ENCODE data around the gene LAMB4. TPM values are rescaled to one million over a fixed set of nuclear protein-coding genes. Genes with fewer than 3 reads are reported as not detected.
"Not testable (repeated sequence)": the region's sequence is repeated elsewhere in the genome, so short reads cannot be mapped to it uniquely, and the experiment has no call there.

The LAMB4 gene
- total RNA-seq, 2 donors from 2014 or later: 0.42 TPM; not detected in 1

- no peak for DNase-seq
- intact Hi-C loops (cut with DNase I, micrococcal nuclease): no loop called here
- ATAC-seq: no peak
Observed at GRCh38 chr7:108062250-108063014, 67.7 kb downstream of the LAMB4 start.

DNA sequence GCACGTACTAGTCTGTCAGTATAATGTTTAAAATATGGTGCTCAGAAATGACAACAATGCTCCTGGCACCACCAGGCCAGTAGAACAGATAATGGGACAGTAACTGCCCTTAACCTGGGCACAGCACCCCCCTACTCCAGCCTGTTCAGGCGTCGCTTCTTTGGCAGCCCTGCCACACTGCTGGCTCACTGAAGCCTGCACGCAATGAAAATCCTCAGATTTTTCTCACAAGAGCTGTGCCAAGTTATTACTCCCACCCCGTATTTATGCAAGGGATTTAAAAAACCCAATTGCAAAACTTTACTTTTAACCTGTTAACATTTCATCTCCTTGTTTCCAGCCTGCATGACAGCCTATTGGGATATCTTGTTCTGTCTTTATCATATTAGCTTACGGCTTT, 70.6 kb downstream of the LAMB4 start:
- DNase-seq (no peak), ATAC-seq (no peak)
- intact Hi-C loops (cut with DNase I, micrococcal nuclease): no loop called here

- intact Hi-C loops (cut with DNase I, micrococcal nuclease): no loop called here
- no peak for ATAC-seq
- no peak for DNase-seq
Observed at GRCh38 chr7:108057951-108058481, 72.1 kb downstream of the LAMB4 start.

GRCh38 chr7:108055611-108056021, 74.5 kb downstream of the LAMB4 start:
- intact Hi-C loops (cut with DNase I, micrococcal nuclease): no loop called here
- ATAC-seq: no peak
- DNase-seq: no peak

DNA sequence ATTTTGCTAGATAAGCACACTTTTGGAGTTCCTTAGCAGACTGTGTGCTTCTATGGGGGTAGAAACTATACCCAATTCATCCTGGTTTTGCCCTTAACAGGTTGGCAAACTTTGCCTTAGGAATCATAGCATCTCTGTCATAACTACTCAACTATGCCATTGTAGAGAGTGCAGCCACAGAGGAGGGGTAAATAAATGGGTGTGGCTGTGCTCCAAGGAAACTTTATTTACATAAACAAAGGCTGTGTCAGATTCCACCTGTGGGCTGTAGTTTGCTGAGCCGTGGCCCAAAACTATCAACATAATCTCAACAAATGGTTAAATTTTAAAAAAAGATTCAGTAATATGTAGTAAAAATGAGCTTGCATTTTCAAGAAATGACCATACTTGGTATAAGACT, 75.6 kb downstream of the LAMB4 start:
- intact Hi-C loops (cut with DNase I, micrococcal nuclease): no loop called here
- ATAC-seq (peak; percentile 40), DNase-seq (no peak)

GRCh38 chr7:108053250-108053649, 76.9 kb downstream of the LAMB4 start:
- intact Hi-C loops (cut with DNase I, micrococcal nuclease): no loop called here
- DNase-seq (no peak), ATAC-seq (no peak)

DNA sequence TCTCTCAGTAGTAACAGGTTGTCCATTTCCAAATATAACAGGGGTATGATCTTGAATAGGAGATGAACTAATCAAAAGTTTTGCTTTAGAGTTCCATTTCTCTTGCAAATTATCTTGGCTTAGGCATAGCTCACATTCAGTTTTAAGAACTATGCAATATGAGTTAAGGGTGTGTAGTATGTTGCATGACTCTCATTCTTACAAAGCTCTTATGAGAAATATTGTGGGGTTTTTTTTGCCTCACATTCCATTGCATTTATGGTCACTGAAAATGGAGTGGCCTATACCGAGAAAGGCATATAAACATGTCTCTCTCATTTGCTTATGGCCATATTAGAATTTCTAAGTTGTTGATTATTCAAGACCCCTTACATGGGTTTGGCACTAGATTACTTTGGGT, 78.7 kb downstream of the LAMB4 start:
- intact Hi-C loops (cut with DNase I, micrococcal nuclease): no loop called here
- DNase-seq: no peak
- no peak for ATAC-seq

GRCh38 chr7:108049962-108050361, 80.2 kb downstream of the LAMB4 start:
- no peak for ATAC-seq
- intact Hi-C loops (cut with DNase I, micrococcal nuclease): no loop called here

DNA sequence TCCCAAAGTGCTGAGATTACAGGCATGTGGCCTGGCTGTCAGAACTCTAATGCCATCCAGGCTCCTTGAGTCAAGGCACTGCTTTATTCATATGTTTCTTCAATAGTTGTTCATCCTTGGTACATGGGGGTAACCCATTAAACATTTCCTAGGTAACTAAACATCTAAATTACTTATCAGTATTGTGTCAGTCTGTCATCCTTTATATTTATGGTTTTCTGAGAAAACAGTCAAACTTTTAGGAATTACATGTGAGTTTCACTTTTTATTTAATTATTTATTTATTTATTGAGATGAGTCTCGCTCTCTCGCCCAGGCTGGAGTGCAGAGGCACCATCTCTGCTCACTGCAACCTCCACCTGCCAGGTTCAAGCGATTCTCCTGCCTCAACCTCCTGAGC, 81.7 kb downstream of the LAMB4 start:
- DNase-seq (no peak), ATAC-seq (no peak)
- intact Hi-C loops (cut with DNase I, micrococcal nuclease): no loop called here

More at GRCh38 chr7:108049962-108050361, 80.2 kb downstream of the LAMB4 start:
- DNase-seq: no peak

DNA sequence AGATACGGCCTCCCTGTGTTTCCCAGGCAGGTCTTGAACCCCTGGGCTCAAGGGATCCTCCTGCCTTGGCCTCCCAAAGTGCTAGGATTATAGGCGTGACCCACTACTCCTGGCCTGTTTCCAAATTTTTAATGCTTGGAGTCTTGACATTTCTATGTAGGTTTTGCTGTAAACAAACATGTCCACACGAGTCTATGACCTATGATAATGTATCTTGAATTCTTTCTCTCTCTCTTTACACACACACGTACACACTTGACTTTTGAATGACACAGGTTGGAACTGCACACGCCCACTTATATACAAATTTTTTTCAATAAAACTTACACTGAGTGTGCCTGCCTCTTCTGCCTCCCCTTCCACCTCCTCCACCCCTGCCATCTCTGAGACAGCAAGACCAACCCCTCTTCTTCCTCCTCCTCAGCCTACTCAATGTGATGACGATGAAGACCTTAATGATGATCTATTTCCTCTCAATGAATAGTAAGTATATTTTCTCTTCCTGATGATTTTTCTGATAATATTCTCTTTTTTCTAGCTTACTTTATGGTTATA, 83.1 kb downstream of the LAMB4 start:
- ATAC-seq (no peak), DNase-seq (no peak)
- intact Hi-C loops (cut with DNase I, micrococcal nuclease): no loop called here

GRCh38 chr7:108045669-108046068, 84.5 kb downstream of the LAMB4 start:
- ATAC-seq (no peak), DNase-seq (no peak)
- intact Hi-C loops (cut with DNase I, micrococcal nuclease): no loop called here

DNA sequence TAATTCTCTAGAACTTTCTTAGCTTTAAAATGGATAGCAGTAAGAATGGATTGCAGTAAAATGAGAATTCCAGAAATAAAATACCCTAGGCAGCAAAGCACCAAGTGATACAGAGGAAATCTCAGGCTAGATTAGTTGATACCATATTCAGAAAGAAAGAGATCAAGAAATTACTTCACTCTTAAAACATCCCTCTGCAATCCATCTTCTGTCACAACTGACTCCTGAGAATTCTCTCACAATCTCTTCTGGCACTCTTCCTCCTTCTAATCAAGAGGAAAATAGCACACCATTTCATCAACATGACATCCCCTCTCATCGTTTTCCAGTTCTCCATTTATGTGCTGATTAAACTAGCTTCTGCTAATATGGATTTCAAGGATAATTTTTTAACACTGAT, 85.0 kb downstream of the LAMB4 start:
- intact Hi-C loops (cut with DNase I, micrococcal nuclease): no loop called here
- ATAC-seq: no peak

DNA sequence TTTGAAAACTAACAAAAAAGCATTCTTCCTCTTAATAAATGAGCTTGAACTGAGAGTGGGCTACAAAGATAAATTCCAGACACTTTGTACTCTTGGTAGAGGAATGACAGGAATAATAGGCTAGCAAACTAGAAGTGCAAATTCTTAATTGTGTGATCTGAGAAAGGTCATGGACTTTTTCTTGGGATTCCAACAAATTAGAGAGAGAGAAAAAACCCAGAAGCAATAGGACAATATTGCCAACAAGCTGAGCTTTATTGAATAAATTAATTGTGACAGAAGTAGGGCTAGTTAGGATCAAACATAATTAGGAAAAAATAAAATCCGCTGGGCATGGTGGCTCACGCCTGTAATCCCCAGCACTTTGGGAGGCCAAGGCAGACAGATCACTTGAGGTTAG, 85.8 kb downstream of the LAMB4 start:
- ATAC-seq (no peak), DNase-seq (no peak)
- intact Hi-C loops (cut with DNase I, micrococcal nuclease): no loop called here

More for the DNA sequence above, 85.0 kb downstream of the LAMB4 start:
- no peak for DNase-seq

DNA sequence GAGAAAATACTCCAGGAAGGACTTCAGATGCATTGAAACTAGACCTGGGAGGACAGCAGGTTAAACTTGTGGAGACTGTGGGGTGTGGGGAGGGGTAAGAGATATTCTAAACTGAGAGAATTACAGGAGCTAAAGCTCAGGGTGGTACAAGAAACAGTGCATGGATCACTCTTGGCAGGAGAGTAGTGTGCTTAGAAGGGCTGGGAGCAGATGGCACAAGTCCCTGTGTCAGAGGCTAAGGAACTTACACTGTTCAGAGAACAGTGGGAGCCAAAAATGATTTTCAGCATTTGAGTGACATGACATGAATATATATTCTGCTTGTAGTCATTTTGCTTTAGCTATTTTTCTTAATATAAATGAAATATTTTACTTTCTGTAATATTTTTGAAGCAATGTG, 91.2 kb downstream of the LAMB4 start:
- intact Hi-C loops (cut with DNase I, micrococcal nuclease): no loop called here
- DNase-seq (no peak), ATAC-seq (no peak)

DNA sequence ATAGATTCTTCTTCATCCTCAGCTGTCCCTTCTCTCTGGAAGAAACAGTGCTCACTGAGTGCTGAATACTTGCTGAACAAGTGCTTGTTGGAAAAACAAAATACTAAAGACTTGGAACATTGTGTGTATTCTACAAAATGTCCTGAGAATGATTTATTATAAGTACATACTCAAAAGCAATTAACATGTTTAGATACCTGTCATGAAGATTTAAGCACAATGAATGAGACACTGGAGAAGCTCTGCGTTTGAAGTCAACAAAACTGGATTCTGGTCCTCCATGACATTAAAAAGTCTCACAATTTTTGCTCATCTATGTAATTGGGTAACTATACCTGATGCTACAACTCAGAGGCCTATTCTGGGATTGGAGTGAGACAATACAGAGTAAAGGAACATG, 92.4 kb downstream of the LAMB4 start:
- ATAC-seq (no peak), DNase-seq (no peak)
- intact Hi-C loops (cut with DNase I, micrococcal nuclease): no loop called here

- DNase-seq (no peak), ATAC-seq (no peak)
- intact Hi-C loops (cut with DNase I, micrococcal nuclease): no loop called here
Observed at GRCh38 chr7:108037140-108037539, 93.0 kb downstream of the LAMB4 start.

GRCh38 chr7:108034586-108034985, 95.6 kb downstream of the LAMB4 start:
- intact Hi-C loops (cut with DNase I, micrococcal nuclease): no loop called here
- no peak for DNase-seq
- no peak for ATAC-seq

DNA sequence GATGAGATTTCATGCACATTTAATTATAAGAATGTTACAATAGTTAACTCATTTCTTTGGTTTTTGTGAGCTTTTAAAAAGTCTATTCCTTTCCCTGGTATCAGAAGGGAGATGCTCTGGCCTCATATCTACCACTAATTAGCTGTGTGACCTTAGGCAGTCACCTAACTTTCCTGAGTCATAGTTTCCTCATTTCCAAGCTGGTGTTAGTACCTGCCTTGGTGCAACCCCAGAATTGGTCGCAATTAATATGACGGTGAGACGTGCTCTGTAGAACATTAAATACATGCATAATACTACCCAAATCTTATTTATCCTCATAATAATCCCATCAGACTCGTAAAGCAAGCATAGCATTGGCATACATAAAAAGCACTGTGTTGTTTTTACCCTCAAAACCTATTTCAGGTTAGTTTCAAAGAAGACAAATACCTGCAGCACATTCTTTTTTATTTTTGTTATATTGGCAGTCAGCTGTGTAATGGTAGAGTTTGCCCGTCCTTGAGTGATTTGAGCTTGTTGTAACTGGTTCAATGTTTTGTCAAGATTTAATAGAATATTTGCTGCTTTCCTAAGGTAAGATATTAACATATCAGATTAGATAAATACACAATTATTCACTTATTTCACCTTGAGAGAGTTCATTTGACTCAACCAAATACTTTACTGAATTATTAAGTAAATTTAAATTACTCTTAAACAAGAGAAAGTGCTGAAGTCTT, 96.2 kb downstream of the LAMB4 start:
- intact Hi-C loops (cut with DNase I, micrococcal nuclease): no loop called here
- DNase-seq (no peak), ATAC-seq (no peak)

DNA sequence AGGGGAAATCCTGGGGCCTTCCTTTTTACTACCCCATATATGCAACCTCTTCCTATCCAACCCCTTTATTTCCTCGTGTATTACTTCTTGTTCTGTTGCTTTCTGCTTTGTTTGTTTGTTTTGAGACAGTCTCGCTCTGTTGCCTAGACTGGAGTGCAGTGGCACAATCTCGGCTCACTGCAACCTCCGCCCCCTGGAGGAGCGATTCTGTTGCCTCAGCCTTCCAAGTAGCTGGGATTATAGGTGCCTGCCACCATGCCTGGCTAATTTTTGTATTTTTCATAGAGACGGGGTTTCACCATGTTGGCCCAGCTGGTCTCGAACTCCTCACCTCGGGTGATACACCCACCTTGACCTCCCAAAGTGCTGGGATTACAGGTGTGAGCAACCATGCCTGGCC, 96.9 kb downstream of the LAMB4 start:
- DNase-seq; ATAC-seq; intact Hi-C loops (cut with DNase I, micrococcal nuclease): not testable (repeated sequence)

GRCh38 chr7:108030516-108030915, 99.6 kb downstream of the LAMB4 start:
- no peak for ATAC-seq
- DNase-seq: no peak
- intact Hi-C loops (cut with DNase I, micrococcal nuclease): no loop called here
